Activated gamma-delta T cell treated with anti-CD3 and anti-CD28 coated beads, Interleukin-2, amount 50 U/mL, for 16 hours (primary cell): ENCODE data around the gene PLEKHG4B.

Experiments
- DNase-seq: peaks from one replicate; pipeline ENCODE4 v3.0.0-alpha.2; 2020; ENCODE audit warnings: low read depth

PLEKHG4B gene

DNA sequence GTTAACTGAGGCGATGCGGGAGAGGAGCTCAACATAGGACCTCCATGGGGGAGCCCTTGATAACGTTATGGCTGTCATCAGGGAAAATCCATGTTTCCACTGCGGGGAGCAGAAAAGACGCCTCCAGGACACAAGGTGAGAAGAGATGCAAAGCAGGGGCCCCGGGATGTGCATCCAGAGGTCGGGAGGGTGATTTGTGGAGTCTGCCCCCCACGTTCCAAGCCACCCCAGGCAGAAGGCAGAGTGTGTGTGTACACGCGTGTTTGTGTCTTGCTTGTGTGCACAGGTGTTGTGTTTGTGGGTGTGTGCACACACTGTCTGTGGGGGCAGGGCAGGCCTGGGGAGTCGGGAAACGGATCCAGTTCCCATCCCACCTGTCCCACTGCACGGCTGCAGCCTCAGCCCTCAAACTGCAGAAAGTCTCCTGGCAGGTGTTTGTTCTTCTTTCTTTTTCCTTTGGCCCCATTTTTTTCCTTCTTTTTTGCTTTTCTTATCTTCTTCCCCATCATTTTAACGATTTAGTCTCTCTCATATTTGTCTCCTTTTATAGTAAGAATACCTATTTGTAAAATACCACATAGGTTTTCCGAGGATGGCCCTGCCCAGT lies 17.4 kb upstream of the PLEKHG4B start:
- no peak for DNase-seq

DNA sequence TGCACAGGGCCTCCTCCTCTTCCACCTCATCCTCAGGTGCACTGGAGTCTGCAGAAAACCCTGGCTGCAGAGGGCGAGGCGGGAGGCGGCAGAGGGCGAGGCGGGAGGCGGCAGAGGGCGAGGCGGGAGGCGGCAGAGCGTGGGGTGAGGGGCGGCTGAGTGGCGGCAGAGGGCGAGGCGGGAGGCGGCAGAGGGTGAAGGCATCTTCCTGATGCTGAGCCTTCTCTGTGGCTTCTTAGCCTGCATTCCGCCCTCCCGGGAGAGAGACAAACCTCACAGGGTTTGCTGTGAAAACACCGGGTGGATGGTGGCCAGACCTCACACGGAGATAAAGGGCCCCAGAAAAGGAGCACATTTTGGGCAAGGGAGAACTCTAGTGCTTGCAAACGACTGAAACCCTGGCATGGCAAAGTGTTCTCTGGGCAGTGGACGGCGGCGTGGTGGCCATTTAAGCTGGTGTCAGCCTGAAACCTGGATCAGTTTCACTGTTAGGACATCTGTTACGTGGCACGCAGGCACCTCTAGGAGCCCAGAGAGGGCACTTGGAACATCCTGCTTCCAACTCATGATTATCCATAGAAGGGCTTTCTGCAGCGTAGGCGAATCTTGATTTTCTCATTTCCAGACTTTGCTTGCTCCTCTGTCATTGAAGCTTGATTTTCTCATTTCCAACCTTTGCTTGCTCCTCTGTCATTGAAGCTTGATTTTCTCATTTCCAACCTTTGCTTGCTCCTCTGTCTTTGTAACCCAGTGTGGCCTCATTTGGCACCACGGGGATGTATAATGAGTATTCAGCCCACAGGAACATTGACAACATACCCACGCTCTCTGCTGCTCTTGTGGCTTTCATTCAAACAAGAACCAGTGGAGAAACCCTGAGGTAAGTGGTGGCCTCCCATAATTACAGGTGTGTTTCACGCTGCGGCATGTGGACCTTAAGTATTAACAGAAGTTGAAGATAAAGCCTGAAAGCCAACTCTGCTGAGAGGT lies 16.3 kb upstream of the PLEKHG4B start:
- no peak for DNase-seq

DNA sequence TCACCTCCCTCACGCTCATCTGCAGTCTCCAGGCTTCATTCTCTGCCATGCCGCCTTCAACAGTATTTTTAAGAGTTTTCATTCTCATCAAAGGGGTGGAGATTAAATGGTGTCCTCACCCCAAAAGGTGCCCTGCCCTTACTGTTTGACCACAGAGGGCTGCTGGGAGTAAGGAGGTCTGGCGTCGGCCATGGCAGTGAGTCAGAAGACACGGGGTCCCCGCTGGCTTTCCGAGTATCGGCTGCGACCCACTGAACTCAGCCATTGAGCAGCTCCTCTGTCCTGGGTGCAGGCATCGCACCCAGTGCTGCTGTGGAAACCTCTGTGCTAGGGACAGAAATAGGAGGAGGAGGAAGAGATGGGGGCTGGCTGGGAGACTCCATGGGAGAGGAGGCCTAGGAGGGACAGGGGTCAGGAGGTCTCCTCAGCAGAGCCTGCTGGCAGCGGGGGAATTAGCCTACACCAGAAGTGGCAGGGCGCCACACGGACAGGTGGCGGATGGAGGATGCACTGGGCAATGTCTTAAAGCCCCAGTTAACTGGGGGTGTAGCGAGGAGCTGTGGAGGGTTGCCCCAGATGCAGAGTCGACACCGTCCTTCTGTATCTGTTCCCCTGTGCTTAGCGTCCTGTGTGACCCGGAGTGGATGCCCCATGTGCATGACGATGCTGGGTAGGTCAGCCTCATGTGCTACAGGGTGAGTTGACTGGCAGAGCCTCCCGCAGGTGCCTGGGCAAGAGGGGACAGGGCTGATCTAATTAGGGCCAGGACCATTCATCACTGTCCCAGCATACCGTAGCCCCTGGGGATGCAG lies 15.4 kb upstream of the PLEKHG4B start:
- DNase-seq = no peak

DNA sequence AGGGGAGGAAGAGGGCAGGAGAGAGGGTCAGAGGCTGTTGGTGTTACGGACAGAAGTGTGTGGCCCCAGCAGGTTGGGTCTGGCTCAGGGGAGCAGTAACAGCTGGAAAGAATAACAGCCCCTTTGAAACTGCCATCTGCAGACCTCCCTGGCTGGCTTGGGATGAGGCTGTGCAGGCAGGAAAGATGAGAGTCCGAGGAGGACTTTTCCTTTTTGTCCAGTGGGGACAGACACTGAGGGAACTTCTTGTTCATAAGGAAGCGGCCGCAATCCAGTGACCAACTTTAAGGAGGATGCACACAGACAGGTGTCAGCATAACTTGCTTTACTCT lies 14.8 kb upstream of the PLEKHG4B start:
- DNase-seq = no peak

DNA sequence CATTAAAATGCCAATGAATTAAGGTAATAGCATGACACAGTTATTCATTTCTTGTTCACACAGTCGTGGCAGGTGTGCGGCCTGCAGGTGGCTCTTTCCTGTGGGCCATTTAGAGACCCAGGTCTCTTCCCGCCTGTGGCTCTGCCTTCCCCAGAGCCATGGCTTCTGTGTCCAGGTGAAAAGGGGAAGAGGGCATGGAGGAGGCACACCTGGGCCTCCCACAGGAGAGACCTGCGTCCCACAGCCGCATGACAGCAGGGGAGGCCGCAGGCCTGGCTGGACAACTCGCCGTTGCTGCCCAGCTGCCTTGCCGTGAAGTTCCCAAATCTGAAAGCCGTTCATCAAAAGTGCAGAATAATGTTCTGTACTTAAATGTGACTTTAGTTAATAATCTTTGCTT lies 14.4 kb upstream of the PLEKHG4B start:
- no peak for DNase-seq

DNA sequence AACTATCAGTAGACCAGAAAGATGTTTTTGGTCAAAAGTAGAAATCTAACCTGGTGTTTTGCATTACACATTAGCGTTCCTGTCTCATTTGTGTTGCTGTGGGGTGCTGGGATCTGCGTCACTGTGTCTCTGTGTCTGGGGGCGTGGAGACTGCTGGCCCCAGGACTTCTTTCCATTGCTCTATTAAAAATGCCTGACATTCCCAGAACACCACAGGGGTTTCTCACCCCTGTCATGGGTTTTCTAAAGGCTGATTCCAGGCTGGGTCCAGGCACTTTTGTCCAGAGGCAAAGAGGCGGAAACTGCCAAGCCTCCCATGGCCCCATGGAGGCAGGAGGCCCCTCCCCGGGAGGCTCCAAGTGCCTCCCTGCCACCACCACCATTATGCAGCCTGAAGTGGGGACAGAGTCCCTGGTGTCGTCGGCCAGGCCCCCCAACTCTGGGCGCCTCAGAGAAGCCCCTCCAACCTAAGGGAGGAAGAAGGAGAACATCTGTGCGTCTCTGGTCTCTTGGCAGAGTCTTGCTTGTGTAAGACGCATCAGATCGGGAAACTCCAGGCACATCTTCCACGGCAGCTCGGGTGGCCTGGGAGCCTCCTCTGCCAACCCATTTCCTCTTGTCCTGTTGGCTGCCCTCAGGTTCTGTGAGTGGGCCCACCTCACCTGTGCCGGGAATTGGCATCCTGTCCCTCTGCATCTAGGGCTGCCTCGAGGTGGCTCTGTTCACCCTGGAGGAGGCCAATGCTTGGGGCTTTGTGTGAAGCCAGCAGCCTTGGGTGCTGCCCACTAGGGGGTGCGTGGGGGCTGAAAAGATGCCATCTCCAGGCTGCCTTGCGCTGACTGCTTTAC lies 13.8 kb upstream of the PLEKHG4B start:
- DNase-seq = no peak

DNA sequence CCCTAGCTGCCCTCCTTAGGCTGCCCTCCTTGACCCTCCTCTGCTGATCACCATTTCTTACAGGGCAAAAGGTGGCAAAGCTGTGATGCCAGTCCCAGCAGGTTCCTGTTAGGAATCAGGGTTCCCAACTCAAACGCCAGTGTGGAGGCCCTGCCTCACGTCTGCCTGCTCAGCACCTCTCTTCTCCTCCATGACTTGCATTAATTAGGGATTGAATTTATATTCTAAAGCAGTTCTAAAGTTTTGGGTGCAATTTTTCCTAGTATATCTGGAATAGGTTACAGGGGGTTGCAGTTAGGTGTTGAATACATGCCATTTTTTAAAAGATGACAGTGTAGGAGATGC lies 13.2 kb upstream of the PLEKHG4B start:
- DNase-seq = no peak

DNA sequence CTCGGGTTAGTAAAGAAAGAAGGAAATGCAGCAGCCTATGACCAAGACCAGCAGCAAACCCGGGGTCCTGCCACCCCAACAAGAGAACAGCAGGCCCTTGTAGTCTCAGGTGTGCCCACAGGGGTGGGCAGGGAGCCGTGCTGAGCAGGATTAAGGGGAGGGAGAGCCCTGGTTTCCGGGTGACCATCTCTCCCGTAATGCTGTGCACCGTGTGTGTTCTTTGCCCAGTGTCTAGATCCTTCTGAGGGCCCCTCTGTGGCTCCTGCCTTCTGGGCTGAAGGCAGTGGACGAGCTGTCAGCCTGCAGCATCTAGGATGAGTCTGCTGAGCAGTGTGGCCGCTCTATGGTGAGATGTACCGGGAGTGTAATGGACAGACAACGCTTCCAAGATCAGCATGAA lies 12.7 kb upstream of the PLEKHG4B start:
- no peak for DNase-seq

DNA sequence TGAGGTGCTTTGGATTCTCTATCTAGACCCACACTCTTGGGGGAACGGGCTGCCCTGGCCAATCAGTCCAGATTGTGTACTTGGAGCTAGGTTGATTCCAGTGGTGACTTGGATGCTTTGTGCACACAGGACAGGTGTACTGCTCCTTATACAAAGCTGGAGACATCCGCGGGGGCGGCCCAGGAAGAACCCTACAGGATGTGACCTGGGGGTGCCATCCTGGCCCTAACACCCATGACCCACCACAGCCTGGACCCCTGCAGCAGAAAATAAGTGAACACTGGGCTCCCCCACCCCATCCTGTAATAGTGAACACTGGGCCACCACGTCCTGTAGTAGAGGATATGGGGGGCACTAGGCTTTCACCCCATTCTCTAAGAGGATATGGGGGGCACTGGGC lies 12.1 kb upstream of the PLEKHG4B start:
- DNase-seq = no peak

DNA sequence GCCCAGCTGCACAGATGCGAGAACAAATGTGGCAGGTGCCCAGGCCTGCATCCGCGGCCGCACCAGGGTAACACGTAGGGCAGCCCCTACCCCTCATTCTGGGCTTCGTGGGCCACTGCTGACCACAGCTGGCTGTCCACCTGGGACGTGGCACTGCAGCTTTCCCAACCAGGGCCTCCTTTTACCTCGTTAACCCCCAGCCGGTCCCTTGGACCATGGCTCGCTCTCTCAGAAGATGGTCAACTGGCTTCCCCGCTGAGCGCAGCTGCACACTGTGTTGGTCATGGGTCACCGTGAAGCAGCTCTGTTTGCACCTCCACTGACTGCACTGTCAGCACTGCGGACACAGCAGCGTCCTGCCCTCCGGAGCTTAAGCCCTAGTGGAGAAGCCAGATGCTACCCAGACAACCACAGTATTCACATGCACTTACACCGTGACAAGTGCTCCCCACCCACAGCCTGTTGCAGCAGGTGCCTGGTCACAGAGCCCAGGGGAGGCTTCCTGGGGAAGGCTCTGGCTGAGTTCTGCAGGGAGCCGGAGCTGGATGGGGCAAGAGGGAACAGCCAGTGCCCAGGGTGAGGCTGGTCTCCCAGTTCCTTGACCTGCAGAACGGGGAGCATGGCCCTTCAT lies 10.5 kb upstream of the PLEKHG4B start:
- no peak for DNase-seq

DNA sequence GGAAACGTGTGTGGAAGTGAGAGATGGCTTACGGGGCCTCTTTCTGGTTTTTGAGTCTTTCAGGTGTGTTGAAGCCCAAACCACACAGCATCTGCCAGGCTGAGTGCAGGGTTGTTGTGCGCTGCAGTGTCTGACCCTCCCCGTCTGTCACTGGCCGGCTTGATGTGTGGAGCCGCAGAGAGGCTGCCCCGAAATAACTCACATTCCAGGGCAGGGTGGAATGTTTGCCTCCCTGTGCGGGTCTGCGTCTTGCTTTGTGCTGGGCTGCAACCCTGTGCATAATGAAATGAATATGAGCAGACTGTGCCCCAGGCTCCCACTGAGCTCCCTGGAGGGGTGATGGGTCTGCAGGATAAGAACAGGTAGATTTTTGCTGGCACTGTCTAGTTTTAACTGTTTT lies 9.9 kb upstream of the PLEKHG4B start:
- DNase-seq = no peak

DNA sequence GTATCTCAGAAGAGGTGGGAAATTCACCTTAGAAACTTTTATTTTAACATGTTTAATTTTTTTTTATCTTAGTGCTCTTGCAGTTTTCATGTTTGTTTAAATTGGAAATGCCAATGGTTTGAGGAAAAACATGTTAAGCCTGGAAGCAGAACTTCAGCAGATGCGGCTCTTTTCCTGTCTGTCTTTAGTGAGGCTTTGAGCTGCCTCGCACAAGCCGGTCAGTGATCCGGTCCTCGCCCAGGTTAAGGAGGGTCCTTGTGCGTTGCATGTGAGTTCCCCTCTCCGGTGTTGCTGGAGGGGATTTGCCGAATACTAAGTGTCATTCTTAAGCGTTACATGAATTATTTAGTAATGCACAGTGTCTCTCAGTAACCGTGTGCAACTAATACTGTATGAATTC lies 9.4 kb upstream of the PLEKHG4B start:
- no peak for DNase-seq

DNA sequence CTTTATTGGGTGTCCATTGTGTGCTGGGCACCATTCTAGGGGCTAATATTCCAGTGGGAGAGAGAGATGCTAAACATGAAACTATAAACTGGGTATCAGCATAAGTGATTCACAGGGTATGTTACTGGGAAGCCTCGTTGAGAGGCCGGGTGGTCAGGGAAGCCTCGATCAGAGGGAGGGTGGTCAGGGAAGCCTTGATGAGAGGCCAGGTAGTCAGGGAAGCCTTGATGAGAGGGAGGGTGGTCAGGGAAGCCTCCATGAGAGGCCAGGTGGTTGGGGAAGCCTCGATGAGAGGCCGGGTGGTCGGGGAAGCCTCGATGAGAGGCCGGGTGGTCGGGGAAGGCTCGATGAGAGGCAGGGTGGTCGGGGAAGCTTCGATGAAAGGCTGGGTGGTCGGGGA lies 8.9 kb upstream of the PLEKHG4B start:
- no peak for DNase-seq

DNA sequence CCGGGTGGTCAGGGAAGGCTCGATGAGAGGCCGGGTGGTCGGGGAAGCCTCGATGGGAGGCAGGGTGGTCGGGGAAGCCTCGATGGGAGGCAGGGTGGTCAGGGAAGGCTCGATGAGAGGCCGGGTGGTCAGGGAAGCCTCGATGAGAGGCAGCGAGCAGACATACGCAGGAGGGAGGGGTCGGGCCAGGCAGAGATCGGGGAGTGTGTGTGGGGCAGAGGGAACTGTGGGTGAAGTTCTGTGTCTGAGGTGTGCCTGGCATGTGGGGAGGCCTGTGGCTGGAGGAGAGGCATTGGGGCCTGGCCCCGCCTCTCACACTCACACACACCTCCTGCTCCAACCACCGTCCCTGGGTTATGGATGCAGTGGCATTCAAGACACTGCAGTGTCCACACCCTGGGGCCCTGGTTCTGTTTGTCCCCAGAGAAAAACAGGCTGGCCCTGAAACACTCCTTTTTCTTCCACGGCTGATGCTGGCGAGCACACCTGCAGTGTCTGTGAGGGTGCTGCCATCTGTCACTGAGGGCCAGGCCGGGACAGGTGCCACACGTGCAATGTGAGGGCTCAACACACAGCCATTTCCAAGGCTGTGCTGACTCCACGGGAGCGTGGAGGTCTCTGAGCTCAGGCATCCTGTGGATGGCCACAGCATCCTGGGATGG lies 6.5 kb upstream of the PLEKHG4B start:
- DNase-seq = no peak

DNA sequence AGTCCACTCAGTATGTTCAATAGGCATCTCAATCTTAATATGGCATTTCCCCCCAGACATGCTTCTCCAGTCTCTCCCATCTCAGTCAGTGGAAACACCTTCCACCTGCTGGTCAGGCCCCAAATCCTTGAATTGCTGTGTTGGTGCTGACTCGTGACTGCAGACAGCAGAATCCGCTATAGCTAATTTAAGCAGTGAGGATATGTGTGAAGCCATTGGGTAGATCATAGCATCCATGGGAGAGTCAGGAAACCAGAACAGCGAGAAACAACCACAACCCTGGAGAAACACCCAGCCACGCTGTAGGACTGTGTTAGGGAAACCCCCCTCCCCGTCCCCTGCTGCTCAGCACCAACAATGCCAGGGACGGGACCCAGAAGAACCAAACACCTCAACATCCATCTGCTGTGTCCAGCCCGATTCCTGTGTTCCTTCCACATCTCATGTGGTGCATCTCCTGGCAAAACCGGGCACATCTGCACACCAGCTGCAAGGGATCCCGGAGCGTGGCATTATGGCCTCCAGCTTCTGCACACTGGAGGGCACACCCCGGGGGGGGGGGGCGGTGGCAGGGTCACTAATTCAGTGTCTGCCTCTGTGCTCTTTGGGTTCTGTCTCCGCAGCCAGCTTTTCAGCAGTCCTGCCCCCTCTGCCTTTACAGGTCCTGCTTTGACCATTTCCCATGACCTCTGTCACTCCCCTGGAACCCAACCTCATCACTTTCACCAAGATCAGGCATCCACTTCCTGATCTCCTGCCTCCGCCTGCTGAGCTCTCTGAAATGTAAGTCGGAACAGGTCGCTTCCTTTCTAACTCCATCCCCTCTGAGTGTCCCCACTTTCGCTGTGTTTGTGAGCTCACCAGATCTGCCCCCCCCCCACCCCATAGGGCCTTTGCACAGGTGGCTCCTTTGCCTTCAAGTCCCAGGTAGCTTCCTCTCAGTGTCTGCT lies 2.4 kb upstream of the PLEKHG4B start:
- no peak for DNase-seq

DNA sequence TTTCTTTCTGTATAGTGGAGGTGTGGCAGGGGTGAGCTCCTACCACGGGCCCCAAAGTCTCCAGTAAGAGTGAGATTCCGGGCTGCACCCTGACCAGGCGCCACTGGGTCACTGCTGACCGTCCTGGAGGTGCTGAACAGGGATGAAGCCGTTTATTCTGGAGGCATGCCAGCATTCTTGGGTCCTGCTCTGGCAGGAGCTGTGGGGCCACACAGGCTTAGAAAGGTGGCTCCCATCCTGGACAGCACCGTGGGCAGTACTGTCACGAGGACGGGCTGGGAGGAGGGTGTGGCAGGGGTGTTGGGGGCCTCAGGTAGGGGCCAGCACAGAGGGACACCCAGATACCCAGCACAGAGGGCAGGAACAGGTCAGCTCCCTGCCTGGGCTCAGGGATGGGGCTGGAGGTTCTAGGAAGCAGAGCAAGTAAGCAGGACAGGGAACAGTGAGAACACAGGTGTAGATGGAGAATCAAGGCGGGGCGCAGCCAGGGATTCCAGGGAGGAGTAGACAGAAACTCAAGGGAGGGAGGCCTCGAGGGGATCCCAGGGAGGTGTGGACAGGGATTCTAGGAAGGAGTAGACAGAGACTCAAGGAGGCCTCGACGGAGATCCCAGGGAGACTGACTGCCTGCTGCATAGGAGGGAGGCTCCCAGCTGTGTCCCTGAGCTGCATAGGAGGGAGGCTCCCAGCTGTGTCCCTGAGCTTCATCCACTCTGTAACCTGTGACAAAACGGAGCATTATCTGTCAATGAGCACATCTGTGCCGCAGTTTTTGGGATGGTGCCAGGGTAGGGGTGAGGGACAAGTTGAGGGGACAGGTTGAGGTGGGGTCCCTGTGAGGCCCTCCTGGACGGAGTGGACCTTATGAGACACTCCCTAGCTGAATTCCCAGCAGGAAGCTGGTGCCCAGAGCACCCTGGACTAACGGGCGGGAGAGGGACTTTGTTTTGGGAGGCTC lies 1.1 kb upstream of the PLEKHG4B start:
- no peak for DNase-seq

DNA sequence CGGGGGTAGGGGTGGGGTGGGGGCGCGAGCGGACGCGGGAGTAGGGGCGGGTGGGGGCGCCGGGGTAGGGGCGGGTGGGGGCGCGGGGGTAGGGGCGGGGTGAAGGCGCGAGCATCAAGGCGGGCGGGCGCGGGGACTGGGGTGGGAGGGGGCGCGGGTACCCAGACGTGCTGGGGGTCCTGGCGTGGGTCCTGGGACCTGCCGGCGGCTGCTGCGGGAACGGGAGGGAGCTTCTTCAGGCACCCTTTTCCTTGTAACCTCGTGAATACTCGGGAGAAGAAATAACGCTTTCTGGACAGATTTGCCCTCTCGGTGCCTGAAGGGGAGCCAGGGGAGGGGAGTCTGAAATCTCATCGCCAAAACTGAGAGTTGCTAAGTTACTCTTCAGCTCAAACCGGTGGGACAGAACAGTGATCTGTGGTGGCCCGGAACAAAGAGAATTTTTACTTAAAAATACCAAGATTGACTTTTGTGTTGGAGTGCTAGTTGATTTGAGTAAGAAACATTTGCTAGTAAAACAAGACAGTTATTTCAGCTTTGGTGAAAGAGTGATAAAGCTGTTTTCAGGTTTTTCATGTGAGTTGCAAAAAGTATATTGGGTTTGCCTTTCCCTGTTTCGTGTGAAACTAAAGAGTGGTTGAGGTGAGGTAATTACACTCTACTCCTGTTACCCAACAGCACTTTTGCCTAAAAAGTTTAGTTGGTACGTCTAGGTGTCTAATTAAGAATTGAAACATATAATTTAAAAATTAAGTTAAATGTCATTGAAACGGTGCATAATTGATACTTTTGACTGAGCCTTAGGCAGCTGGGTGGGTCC lies 643 bp downstream of the PLEKHG4B start:
- no peak for DNase-seq
